CD4-positive, alpha-beta T cell treated with Interferon alpha-2 for 1 hour (primary cell): ENCODE results near the gene TMEM161A.
"Not testable (repeated sequence)": the region's sequence is repeated elsewhere in the genome, so short reads cannot be mapped to it uniquely, and the experiment has no call there.

Source experiments
- DNase-seq, 2 donors: peaks; one replicate each; pipeline ENCODE4 v3.0.0-alpha.2; 2020 to 2022

Gene TMEM161A

DNA sequence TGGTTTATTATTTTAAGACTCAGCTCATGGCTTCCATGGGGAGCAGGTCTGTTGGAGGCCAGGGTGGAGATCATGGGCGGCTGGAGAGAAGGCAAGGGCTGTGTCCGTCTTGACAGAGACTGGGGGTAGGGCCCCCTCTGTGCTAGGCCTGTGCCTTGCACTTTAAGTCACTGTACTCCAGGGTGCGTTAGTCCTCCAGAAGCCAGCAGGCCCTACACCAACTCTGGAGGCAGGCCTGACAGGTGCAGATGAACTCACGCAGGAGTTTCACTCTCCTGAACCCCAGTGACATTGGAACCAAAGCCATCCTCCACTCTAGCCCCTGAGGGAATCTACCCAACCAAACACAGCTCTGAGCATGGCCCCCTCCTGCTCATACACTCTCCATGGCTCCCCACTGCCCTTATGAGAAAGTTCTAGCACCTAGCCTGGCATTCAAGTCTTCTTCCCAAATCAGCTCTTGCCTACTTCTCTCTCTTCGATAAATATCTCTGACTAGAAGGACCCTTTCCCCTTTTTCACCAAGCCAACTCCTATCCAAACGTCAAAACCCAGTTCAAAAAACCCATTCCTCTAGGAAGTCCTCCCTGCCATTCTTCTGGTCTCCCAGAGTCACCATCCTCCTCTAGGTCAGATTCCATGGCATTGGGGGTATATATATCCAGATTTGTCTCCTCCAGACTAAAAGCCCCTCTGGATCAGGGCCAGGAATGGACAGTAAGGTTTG lies 16.7 kb upstream of the TMEM161A start:
- no peak for DNase-seq

DNA sequence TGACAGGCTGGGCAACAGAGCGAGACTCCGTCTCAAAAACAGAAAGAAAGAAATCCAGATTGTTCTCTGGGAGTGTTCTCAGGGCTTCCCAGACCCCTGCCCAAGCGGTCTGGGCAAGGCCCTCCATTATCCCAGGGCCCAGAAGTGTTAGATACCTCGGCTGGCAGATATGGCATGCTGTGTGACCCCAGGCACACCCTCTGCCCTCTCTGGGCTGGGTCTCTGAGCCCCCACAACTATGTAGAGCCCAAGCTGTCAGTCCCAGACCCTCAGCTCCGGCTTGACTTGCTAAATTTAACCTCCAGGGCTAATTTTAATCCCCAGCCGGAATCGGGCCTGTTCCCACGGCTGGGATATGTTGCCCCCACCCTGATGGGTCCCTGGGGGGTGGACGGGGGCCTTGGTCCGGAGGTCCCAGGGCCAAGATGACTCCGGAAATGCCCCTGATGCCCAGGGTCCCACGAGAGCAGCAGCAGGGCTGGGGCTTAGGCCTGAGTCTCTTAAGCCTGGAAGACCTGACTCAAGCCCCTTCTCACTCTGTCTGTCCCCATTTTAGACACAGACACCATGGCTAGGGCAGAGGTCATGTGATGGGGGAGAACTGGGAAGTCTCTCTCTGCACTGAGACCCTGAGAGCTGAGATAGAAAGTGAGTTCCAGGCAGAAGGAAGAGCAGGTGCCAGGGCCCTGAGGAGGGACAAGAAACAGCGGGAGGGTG lies 14.5 kb upstream of the TMEM161A start:
- no peak for DNase-seq

GRCh38 chr19:19151418-19151817 lies 13.1 kb upstream of the TMEM161A start:
- no peak for DNase-seq

- no peak for DNase-seq
These were observed 11.2 kb upstream of the TMEM161A start for GRCh38 chr19:19149435-19149834.

GRCh38 chr19:19148504-19148903 lies 10.2 kb upstream of the TMEM161A start:
- DNase-seq = not testable (repeated sequence)

GRCh38 chr19:19147344-19147743 lies 9.1 kb upstream of the TMEM161A start:
- no peak for DNase-seq

DNA sequence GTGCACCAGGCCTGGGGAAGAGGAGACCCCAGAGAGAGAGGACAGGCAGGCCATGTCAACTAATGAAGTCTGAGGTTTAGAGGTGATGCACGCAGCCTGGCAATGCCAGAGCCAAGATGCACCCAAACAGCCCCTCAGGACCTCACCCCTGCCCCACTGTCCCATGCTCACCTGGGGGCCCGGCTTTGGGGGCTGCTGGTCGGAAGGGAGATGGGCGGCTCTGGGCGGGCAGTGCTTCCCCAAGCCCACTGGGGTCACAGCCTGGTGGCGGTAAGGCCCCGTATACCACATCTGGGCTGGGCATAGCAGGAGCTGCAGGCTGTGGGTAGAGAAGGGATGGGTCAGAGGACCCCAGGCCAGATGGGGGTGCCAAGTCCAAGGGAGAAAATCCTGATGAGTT lies 8.6 kb upstream of the TMEM161A start:
- DNase-seq = no peak

DNA sequence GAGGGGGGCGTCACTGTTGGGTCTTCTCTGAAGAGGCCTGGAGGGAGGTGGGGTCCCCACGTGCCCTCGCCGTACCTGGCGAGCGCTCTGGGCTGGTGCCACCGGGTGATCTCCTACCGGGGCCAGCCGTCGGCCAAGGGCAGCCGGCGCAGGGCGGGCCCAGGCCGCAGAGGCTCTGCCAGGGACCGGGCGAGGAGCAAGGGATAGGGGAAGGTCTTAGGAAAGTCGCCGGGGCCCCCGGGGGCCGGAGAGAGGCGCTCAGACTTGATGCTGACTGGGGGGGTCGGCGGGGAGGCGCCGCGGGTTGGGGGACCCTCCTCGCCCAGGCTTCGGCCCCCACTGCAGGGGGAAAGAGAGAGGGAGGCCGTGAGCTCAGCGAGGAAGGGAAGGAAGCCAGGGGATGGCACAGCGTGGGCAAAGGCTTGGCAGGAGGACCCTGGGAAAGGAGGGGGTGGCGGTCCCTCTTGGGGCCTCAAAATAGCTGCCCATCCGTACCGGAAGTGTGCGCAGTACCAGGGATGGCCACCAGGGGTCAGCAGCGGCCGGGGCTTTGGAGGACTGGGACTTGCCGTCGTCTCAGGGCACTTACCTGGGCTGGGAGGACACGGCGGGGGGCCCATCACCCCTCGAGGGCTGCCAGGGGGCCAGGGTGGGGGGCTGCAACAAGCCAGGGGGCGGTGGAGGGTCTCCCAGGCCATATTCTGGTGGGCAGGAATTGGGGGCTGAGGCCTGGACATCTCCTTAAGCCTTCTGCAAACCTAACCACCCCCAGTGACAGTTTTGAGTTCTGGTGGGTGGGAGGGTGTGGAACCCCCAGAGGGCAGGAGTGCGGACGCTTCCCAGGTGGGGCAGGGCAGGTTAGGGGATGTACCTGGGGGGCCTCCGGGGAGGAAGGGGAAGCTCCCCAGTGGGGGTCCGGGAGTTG lies 7.7 kb upstream of the TMEM161A start:
- DNase-seq = peak; percentile 80 to 87

DNA sequence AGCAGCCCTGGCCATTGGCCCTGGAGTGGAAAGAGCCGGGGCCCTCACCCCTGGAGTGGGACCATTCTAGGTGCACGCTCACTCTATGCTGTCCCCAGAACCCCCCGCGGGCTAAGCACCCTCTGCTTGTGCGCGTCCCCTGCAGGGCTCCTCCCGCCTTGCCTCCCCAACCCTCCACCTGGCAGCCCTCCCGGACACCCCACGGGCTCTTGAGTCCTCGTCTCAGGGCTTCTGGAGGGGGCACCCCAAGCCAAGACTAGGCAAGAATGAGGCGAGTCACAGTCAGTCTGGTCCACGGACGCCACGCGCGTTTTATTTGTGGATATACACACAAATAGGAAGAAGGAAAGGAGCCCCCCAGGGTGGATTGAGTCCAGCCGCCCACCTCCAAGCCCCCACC lies 7.0 kb upstream of the TMEM161A start:
- no peak for DNase-seq

GRCh38 chr19:19142347-19142746 lies 4.1 kb upstream of the TMEM161A start:
- DNase-seq = no peak

GRCh38 chr19:19140476-19140875 lies 2.2 kb upstream of the TMEM161A start:
- no peak for DNase-seq

- DNase-seq = no peak
These were observed 1.6 kb upstream of the TMEM161A start for GRCh38 chr19:19139876-19140229.

GRCh38 chr19:19137556-19138108 lies 646 bp downstream of the TMEM161A start:
- no peak for DNase-seq

- DNase-seq = not testable (repeated sequence)
These were observed 2.6 kb downstream of the TMEM161A start for GRCh38 chr19:19135713-19136112.

GRCh38 chr19:19134687-19135158 lies 3.6 kb downstream of the TMEM161A start:
- peak; percentile 34 to 45 for DNase-seq

- DNase-seq = no peak
These were observed 4.3 kb downstream of the TMEM161A start for GRCh38 chr19:19133985-19134384.

- DNase-seq = no peak
These were observed 5.4 kb downstream of the TMEM161A start for GRCh38 chr19:19132912-19133311.

GRCh38 chr19:19131989-19132388 lies 6.3 kb downstream of the TMEM161A start:
- no peak for DNase-seq

DNA sequence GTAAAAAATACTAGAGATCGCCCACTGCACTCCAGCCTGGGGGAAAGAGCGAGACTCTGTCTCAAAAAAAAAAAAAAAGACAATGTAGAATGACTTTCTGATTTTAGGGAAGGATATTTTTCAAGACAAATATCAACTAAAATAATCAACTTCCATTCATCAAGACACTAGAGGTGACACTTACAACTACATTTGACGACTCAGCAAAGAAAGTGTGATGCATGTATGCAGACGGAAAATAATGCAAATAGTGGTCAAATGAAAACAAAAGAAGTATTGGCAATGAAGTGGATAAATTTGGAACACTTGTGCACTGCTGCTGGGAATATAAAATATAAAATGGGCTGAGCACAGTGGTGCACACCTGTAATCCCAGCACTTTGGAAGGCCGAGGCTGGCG lies 12.2 kb downstream of the TMEM161A start:
- DNase-seq = no peak

- DNase-seq = no peak
These were observed 14.9 kb downstream of the TMEM161A start for GRCh38 chr19:19123386-19123785.

GRCh38 chr19:19122902-19123301 lies 15.4 kb downstream of the TMEM161A start:
- DNase-seq = no peak

DNA sequence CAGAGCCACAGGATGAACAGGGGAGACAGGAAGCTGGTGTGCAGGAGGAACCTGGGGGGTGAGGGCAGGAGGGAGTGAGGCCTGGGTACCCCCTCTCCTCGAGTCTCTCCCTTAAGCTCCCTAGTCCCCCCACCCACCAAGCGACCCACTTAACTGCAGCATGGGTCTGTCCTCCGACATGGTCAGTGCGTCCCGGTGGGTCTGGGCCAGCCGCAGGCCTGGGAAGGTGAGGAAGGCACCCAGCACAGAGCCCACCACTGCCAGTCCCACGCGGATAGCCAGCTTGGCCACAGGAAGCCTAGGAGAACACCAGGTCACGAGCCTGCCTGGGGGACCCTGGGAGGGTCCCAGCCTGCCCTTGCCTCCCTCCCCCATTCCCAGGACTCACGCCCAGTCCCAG lies 16.9 kb downstream of the TMEM161A start:
- DNase-seq = no peak
